ENCODE results near the gene RGS7.

- no peak for TF ChIP-seq MAX (IDR thresholded peaks at IDR 0.05; ENCODE audit: low read depth, low read length)
- no peak for TF ChIP-seq POLR2A (IDR thresholded peaks at IDR 0.05; ENCODE audit: extremely low read depth, insufficient read length)
- no peak for TF ChIP-seq CTCF (IDR thresholded peaks at IDR 0.05; ENCODE audit: low read depth, low read length)
These were observed 540.5 kb downstream of the RGS7 start for GRCh38 chr1:240816472-240816871.
